ENCODE results near the gene TAS2R20.

The TAS2R20 gene

GRCh38 chr12:10956085-10956484 lies 42.0 kb downstream of the TAS2R20 start:
- DNase-seq (ENCODE audit: extremely low spot score) = no peak
- POLR2A ChIA-PET = no interaction called here
- CTCF ChIA-PET = no interaction called here
- TF ChIP-seq BHLHE40 (IDR thresholded peaks at IDR 0.05; ENCODE audit: borderline replicate concordance) (no peak), FOXK2 (IDR thresholded peaks at IDR 0.05) (no peak), TARDBP (IDR thresholded peaks at IDR 0.05) (no peak), SP1 (IDR thresholded peaks at IDR 0.05) (no peak), NFRKB (IDR thresholded peaks at IDR 0.05) (no peak), FOXM1 (IDR thresholded peaks at IDR 0.05; ENCODE audit: borderline replicate concordance) (no peak), ELF4 (IDR thresholded peaks at IDR 0.05) (no peak)

- TF ChIP-seq PKNOX1 (IDR thresholded peaks at IDR 0.05) (no peak), ZNF384 (IDR thresholded peaks at IDR 0.05) (no peak), BHLHE40 (IDR thresholded peaks at IDR 0.05; ENCODE audit: borderline replicate concordance) (no peak), ARNT (IDR thresholded peaks at IDR 0.05) (no peak), SP1 (IDR thresholded peaks at IDR 0.05) (no peak), SUZ12 (IDR thresholded peaks at IDR 0.05) (no peak), ELF4 (IDR thresholded peaks at IDR 0.05) (no peak), FOXA1 (IDR thresholded peaks at IDR 0.05) (no peak), NFRKB (IDR thresholded peaks at IDR 0.05) (no peak), CTBP1 (IDR thresholded peaks at IDR 0.05; ENCODE audit: borderline replicate concordance) (no peak), L3MBTL2 (conservative IDR thresholded peaks at IDR 0.05) (no peak), FOXM1 (IDR thresholded peaks at IDR 0.05; ENCODE audit: borderline replicate concordance) (no peak)
- POLR2A ChIA-PET = no interaction called here
- no peak for DNase-seq (ENCODE audit: extremely low spot score)
- CTCF ChIA-PET = no interaction called here
Observed at GRCh38 chr12:10952645-10953044, 45.5 kb downstream of the TAS2R20 start.

Measured in HEK293T (cell line).